GM18505 (cell line): ENCODE data around the gene CLDN2.
"Not testable (repeated sequence)": the region's sequence is repeated elsewhere in the genome, so short reads cannot be mapped to it uniquely, and the experiment has no call there.

ENCODE experiments used
- ATAC-seq: cut with Tn5 transposase; IDR thresholded peaks from one replicate; pipeline ENCODE4 v1.9.1; 2021; ENCODE audit not compliant: unreplicated experiment
- POLR2A ChIP-seq: IDR thresholded peaks from 4 replicates; pipeline ENCODE4 v1.6.1; 2011; ENCODE audit warnings: borderline replicate concordance; ENCODE audit not compliant: insufficient read depth, insufficient read length; ENCODE audit errors: extremely low read depth

Gene CLDN2, protein sequence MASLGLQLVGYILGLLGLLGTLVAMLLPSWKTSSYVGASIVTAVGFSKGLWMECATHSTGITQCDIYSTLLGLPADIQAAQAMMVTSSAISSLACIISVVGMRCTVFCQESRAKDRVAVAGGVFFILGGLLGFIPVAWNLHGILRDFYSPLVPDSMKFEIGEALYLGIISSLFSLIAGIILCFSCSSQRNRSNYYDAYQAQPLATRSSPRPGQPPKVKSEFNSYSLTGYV

DNA sequence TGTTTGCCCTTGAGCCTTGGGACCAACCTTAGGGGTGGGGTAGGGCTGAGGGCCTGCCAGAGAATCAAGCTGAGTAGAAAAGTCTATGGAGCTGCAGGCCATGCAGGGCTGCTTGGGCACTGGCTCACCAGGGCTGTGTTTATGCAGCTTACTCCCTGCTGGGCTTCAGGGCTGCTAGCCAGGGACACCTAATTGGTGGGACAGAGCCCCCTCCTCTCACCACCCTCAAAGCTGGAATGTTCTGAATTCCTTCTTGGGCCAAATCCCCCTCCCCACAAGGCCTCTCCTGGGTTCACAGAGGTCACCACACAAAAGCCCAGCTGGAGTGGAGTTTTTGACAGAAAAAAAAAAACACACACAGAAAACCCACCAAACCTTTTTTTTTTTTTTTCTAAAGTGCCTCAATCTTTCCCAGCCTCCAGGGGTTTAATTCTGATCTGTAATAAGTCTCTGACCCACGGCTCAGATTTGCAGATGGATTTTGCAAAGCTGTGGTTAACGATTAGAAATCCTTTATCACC lies at the start of gene CLDN2:
Gene CLDN2, plus strand, starts transcription at position 471 of the 521 bp plus-strand sequence. CDS start 7,827 bp downstream, outside the sequence.
- no peak for ATAC-seq
- TF ChIP-seq POLR2A: no peak

DNA sequence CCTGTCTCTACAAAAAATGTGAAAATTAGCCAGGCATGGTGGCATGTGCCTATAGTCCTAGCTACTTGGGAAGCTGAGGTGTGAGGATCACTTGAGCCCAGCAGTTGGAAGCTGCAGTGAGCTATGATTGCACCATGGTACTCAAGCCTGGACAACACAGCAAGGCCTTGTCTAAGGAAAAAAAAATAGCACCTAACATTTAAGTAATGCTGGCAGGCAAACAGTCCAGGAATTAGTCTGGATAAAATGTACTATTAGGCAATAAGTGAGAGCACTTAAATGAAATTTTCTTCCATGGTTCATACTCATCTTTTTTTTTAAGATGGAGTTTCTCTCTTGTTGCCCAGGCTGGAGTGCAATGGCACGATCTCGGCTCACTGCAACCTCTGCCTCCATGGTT lies 47.4 kb upstream of the CLDN2 start:
- not testable (repeated sequence) for ATAC-seq

DNA sequence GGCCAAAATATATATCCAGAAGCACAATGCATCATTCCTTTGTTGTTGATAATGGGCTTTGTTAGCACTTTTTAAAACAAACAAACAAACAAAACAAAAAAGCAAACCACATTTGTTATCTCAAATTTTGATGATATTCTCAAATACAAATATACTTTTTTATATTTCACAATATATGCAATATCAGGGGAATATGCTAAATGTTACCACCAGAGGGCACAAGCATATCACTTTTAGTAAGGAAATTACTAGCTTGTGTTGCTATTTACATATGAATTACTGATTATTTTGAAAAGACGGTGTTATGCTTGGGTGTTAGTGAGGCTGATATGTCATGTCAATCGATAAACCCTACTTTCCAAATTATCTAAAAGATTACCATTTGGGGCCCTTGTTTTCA lies 46.1 kb upstream of the CLDN2 start:
- ATAC-seq: no peak
- no peak for TF ChIP-seq POLR2A

DNA sequence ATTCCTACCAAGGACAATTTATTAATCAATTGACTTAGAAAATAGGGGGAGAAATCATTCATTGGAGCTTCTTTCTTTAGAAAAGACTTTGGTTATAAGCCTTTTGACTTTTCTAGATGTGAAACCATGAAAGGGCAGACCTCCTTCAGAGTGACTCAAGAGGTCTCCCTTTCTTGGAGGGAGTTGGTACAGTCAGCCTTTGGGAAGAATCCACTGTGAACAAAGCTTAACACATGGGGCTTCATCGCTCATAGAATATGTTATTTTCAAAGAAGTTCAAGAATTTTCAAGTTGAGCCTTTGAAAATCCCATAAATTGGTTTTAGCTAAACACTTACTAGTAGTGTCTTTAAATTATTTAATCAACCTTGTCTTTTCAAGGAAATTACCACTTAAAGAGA lies 45.1 kb upstream of the CLDN2 start:
- no peak for ATAC-seq
- TF ChIP-seq POLR2A: no peak

DNA sequence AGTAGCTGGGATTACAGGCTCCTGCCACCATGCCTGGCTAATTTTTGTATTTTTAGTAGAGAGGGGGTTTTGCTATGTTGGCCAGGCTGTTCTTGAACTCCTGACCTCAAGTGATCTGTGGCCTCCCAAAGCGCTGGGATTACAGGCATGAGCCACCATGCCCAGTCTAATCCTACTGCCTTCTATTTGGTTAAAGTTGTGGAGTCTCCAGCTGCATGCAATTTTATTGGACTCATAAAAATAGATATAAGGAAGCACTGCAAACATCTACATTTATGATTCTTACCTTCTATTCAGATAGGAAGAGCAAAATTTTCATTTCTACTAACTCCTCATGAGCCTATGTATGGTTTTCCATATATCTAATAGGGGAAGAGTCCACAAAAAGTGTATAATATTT lies 30.7 kb upstream of the CLDN2 start:
- TF ChIP-seq POLR2A: no peak
- ATAC-seq: no peak

DNA sequence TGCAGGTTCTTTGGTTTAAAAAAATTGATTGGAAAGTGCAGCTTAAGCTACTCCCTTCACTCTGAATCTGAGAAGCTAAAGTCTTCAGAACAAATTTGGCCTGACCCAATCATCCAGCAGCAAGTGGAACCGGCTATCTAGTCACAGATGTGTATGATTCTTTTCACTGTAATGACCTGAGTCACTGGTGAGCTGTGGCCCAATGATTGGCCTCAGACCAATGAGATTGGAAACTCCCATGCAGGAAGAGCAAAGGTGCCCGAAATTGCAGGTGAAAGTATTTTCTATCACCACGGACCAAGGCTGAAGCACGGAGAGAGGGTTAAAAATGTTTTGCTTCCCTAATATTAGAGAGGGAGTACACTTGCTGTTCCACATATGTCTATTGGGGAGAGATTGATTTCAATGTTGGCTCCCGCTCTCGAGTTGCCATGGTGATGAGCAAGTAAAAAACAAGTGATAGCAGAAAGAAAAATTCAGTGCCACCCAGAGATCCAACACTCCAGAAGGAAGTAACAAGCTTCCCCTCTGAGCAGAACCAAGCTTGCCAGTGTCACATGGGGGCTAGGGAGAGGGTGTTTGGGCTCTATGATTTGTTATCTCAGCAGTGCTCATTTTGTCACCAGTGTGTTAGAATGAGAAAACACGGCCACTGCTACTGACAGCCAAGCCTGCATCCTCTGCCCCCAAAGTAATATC lies 28.3 kb upstream of the CLDN2 start:
- no peak for ATAC-seq
- no peak for TF ChIP-seq POLR2A

DNA sequence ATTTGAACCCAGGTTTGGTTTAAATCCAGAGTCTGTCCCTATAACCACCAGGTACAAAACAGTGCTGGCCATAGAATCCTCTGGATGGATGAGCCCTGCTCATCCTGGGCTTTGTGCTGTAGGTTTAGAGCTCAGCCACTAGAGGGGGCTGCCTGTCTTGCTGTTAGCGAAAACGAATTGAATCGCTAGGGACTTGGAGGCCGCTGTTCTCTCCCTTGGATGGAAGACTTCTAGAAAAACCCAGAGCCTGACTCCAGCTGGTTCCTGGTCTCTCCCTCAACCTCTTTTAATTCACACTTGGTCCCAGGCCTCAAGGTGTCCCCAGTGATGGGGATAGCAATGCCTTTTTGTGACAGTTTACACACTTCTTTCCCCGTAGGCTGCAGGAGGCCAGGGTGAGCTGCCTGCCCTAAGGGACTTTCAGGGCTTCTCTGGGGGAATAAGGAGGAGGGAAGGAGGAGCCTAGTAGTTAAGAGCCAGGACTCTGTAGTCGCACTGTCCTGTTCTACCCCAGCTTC lies 25.8 kb upstream of the CLDN2 start:
- ATAC-seq: peak; percentile 59

DNA sequence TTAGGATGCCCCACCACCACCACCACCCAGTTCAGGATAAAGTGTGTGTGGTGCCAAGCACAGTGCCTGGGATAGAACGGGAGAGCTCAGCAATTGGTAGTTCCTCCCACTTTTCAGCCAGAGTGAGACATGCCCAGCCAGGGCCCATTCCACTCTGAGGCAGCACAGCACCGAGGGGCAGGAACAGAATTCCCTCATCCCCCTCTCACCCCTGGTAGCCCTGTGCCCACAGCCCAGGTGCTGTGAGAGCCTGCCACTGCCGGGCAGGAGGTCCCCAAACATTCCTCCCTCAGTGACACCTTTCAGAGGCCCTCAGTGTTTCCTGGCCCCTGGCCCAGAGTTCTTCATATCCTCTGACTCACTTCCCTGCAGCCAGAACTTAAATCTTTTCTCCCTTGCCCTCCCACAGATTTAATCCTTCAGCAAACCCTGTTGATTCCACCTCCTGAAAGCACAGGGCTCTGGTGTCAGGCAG lies 25.2 kb upstream of the CLDN2 start:
- no peak for ATAC-seq
- TF ChIP-seq POLR2A: no peak

More for the DNA sequence above, 25.8 kb upstream of the CLDN2 start:
- TF ChIP-seq POLR2A: no peak

DNA sequence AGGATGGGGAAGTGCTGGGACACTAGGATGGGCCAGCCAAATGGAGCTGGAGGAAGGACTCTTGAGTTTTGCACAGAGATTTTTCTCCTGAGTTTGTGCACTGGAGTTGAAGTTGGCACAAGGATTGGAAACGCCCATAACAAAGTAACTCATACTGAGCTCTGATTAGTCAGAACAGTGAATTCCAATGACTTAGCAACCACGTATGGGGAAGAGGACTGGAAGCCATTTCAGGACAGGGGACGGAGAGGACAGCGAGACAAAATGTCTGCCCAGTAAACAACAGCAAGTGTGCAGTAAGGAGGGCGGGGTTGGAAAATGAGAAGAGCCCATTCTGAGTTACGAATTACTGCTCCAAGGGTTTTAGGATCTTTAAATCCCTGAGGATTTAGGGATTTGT lies 22.9 kb upstream of the CLDN2 start:
- no peak for ATAC-seq
- no peak for TF ChIP-seq POLR2A

DNA sequence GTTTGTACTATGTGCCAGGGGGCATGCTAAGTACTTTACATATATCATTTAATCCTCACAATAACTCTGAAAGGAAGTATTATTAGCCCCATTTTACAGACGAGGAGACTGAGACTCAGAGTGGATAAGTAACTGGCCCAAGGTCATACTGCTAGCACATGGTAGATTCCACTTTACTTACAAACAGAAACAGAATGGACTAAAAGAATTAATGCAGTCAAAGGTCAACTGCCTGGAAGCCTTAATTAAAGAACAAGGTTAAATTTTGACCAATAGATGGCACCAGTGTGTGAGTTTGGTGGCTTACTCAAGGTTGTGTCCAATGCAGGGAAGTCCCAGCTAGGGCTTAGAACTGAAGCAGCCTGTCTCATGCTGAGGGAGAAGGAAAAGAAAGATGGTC lies 21.7 kb upstream of the CLDN2 start:
- no peak for TF ChIP-seq POLR2A
- ATAC-seq: peak; percentile 73

DNA sequence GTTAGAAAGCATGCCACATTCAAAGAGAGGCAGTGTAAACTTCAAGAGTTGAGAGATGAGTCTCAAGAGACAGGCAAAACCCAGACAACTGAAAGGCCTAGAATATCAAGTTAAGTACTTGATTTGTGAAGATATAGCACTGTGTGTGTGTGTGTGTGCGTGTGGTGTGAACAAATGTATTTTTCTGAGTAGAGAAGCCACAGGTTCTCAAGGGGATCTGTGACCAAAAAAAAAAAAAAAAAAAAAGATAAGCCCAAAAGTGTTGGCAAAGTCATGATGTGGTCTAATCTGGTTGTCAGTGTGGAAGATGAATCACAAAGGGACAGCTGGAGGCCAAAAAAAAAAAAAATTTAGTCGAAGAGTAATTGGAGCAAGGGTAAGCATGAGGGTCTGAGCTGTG lies 20.9 kb upstream of the CLDN2 start:
- ATAC-seq: no peak
- no peak for TF ChIP-seq POLR2A

DNA sequence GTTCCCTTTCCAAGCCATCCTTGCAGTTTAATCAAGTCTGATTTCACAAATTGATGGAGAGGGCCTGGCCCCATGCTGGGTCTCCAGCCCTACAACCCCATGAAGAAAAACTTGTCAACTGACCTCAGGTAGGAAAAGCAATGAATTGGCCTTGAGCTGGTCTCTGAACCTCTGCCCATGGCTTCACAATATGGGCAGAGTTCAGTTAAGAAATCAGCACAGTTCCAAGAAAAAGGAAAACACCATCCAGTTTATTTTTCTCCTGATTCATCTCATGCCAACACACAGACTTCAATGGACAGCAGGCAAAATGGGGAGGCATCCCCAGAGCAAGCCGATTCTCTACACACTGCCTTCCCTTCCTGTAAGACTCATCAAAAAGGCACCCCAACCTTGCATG lies 20.4 kb upstream of the CLDN2 start:
- ATAC-seq: no peak
- no peak for TF ChIP-seq POLR2A

DNA sequence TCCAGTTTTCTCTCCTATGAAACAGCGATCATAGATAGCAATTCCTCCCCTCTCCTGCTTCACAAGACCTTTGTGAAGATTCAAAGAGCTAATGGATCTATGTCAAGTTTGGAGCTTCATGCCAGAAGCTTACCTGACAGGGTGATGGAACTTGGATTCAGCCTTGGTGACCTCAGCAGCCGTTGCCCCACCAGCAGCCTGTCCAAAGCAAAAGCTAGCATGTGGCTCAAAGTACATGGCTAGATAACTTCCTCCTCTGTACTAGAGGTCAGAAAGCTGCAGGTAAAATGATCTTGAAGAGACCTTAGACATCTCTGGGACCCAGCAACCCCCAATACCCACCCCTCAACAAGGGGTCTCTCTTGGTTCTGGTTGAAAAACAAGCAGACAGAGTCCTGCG lies 18.9 kb upstream of the CLDN2 start:
- no peak for TF ChIP-seq POLR2A
- no peak for ATAC-seq

DNA sequence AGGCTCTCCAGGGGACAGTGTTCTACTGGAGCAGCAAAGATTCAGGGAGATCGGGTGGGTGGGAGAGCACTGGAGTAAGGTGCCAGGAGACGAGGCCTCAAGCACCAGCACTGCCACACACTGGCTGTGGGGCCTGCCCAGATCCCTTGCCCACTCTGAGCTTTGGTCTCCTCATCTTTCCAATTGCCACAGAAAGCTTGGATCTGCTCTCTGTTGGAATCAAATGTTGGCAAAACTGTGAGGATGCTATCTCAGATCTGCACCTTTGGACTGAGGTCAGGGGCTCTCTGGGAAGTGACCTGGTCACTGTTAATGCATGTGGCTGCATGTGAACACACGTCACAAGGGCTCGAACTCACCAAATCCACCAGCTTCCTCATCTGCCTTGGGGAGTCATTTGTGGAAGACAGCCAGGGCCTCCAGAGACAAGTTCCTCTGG lies 18.4 kb upstream of the CLDN2 start:
- TF ChIP-seq POLR2A: no peak
- ATAC-seq: no peak

DNA sequence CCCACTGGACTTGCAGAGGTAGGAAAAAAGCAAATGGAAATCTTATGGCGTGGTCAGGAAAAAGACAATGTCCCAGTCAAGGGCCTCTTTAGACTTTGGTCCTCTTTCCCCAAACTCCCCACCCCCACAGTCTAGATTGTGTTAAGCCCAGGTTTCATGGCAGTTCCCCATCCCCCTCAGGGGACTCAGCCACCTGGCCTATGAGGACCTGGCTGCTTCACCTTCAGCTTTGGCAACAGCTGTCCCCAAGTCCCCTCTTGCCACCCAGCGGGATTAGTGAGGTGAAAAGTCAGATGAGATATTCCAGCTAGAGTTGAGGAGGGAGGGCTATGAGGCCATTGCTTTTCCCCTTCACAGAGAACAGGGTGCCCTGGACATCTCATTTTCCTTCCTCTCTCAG lies 17.5 kb upstream of the CLDN2 start:
- ATAC-seq: no peak
- TF ChIP-seq POLR2A: no peak

DNA sequence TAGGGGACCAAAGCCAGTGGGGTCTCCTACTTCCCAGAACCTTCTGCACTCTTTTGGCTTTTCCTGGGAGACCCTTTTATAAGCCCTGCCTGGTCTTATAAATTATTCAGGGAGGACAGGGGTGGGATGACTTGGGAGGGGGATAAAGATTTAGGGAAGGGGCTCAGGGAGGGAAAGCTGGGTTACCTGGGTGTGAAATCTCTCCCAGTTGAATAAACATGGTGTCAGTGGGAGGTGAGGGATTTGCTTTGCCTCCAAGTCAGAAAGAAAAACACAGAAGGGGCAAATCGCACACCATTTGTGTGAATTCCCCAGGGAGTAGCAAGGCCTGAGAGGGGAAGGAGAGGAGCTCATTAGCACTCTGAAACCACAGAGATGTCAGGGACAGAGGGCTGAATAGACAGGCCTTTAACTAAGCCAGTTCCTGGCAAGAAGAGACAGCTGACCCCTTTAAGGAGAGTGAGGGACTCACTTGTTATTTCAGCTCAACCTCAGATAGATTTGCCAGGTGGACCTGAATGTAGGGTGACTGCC lies 16.8 kb upstream of the CLDN2 start, which contains the start of gene RIPPLY1:
Gene RIPPLY1, minus strand, starts transcription at position 51 of the 534 bp plus-strand sequence. CDS start 54 bp downstream, outside the sequence.
- TF ChIP-seq POLR2A: no peak
- ATAC-seq: no peak
